OCI-LY1 (cell line): Measurements from ENCODE around the gene WEE1.

Experiments used
- H2AFZ ChIP-seq: fragments of 200-600 bp; sonication (generic), shearing (Covaris generic); 2 replicates; pipeline ENCODE4 v1.6.0; 2014; ENCODE audit warnings: antibody characterized with exemption, mild to moderate bottlenecking, low read length
- H3F3A ChIP-seq: fragments of 200-600 bp; sonication (generic), shearing (Covaris generic); 2 replicates; pipeline ENCODE4 v1.6.0; 2014; ENCODE audit warnings: mild to moderate bottlenecking, antibody characterized with exemption, low read length, moderate library complexity; ENCODE audit not compliant: insufficient read depth
- H3K27ac ChIP-seq: fragments of 200-600 bp; sonication (generic); 2 replicates; pipeline ENCODE4 v1.5.1; 2014; ENCODE audit warnings: low read length, mixed run types, mild to moderate bottlenecking, low read depth; ENCODE audit not compliant: poor library complexity, severe bottlenecking
- H3K27me3 ChIP-seq: fragments of 200-600 bp; sonication (generic); 2 replicates; pipeline ENCODE4 v1.6.0; 2014; ENCODE audit warnings: antibody characterized with exemption, mild to moderate bottlenecking, low read length, moderate library complexity; ENCODE audit not compliant: insufficient read depth
- H3K36me3 ChIP-seq: fragments of 200-600 bp; sonication (generic); 2 replicates; pipeline ENCODE4 v1.6.1; 2014; ENCODE audit warnings: mild to moderate bottlenecking, antibody characterized with exemption, low read length, moderate library complexity, mixed read lengths; ENCODE audit not compliant: insufficient read depth
- H3K4me1 ChIP-seq: fragments of 200-600 bp; sonication (generic); 2 replicates; pipeline ENCODE4 v1.5.1; 2014; ENCODE audit warnings: mild to moderate bottlenecking, low read length, moderate library complexity; ENCODE audit not compliant: insufficient read depth, severe bottlenecking
- H3K4me2 ChIP-seq: fragments of 200-600 bp; sonication (generic), shearing (Covaris generic); 2 replicates; pipeline ENCODE4 v1.6.1; 2014; ENCODE audit warnings: low read length
- H3K4me3 ChIP-seq: fragments of 200-600 bp; sonication (generic); 2 replicates; pipeline ENCODE4 v1.5.1; 2014; ENCODE audit warnings: low read length, low read depth, mild to moderate bottlenecking, mixed read lengths; ENCODE audit not compliant: poor library complexity, severe bottlenecking
- H3K79me2 ChIP-seq: fragments of 200-600 bp; shearing (Covaris generic); 2 replicates; pipeline ENCODE4 v1.6.1; 2016; ENCODE audit warnings: mixed run types, low read length, mixed read lengths; ENCODE audit not compliant: insufficient read depth
- H3K9ac ChIP-seq: fragments of 200-600 bp; sonication (generic), shearing (Covaris generic); 2 replicates; pipeline ENCODE4 v1.6.1; 2014; ENCODE audit warnings: mild to moderate bottlenecking, low read length, mixed read lengths
- H3K9me2 ChIP-seq: fragments of 200-600 bp; sonication (generic), shearing (Covaris generic); 2 replicates; pipeline ENCODE4 v1.6.1; 2014; ENCODE audit warnings: low read depth, mild to moderate bottlenecking, low read length, mixed read lengths
- H3K9me3 ChIP-seq: fragments of 200-600 bp; shearing (Covaris generic); 2 replicates; pipeline ENCODE4 v1.6.1; 2014; ENCODE audit warnings: low read length, mixed read lengths
- H4K20me1 ChIP-seq: fragments of 200-600 bp; sonication (generic), shearing (Covaris generic); 2 replicates; pipeline ENCODE4 v1.6.0; 2016; ENCODE audit warnings: mild to moderate bottlenecking, low read length; ENCODE audit not compliant: insufficient read depth
- EZH2 ChIP-seq: fragments of 200-600 bp; sonication (generic), shearing (Covaris generic); IDR thresholded peaks from 2 replicates; pipeline ENCODE4 v1.8.0; 2017; ENCODE audit warnings: borderline replicate concordance, mixed run types, mild to moderate bottlenecking, antibody characterized with exemption, low read length, moderate library complexity, mixed read lengths
- TF ChIP-seq, protein P1 (sequence below): fragments of 200-600 bp; sonication (generic), shearing (Covaris generic); IDR thresholded peaks from 2 replicates; pipeline ENCODE4 v1.5.1; 2017; ENCODE audit warnings: mild to moderate bottlenecking, antibody characterized with exemption, low read length, moderate library complexity, mixed read lengths

The WEE1 gene

DNA sequence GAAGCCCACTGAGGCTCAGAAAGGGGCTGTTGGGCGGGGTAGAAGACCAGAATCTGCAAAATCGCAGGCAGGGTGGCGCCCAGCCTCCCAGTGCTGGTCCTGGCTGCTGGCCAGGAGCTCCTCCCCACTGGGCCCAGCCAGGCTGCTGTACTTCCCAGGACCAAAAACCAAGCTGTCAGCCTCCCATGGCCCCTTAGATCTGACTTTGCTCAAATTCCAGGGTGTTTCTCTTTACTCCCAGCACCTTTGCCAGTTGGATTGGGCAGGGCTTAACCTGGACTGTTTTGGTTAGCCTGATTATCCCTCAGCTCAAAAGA, 44.2 kb upstream of the WEE1 start:
- Histone ChIP-seq H3K27ac (no peak overlapping the region), H4K20me1 (no peaks in the 10 kb centered on the region), H3F3A (no peaks in the 10 kb centered on the region), H3K4me3 (no peak overlapping the region), H3K4me2 (no peak overlapping the region), H3K27me3 (no peaks in the 10 kb centered on the region), H3K79me2 (no peaks in the 10 kb centered on the region), H2AFZ (no peak overlapping the region), H3K36me3 (peaks cover 10% of the 10 kb centered on the region; the same call in 1 of the 2 replicates), H3K9me2 (no peaks in the 10 kb centered on the region), H3K4me1 (peaks cover 12% of the 10 kb centered on the region), H3K9me3 (no peaks in the 10 kb centered on the region), H3K9ac (no peak overlapping the region)
- TF ChIP-seq, protein P1, sequence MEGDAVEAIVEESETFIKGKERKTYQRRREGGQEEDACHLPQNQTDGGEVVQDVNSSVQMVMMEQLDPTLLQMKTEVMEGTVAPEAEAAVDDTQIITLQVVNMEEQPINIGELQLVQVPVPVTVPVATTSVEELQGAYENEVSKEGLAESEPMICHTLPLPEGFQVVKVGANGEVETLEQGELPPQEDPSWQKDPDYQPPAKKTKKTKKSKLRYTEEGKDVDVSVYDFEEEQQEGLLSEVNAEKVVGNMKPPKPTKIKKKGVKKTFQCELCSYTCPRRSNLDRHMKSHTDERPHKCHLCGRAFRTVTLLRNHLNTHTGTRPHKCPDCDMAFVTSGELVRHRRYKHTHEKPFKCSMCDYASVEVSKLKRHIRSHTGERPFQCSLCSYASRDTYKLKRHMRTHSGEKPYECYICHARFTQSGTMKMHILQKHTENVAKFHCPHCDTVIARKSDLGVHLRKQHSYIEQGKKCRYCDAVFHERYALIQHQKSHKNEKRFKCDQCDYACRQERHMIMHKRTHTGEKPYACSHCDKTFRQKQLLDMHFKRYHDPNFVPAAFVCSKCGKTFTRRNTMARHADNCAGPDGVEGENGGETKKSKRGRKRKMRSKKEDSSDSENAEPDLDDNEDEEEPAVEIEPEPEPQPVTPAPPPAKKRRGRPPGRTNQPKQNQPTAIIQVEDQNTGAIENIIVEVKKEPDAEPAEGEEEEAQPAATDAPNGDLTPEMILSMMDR = no peak
- TF ChIP-seq EZH2 = no peak

DNA sequence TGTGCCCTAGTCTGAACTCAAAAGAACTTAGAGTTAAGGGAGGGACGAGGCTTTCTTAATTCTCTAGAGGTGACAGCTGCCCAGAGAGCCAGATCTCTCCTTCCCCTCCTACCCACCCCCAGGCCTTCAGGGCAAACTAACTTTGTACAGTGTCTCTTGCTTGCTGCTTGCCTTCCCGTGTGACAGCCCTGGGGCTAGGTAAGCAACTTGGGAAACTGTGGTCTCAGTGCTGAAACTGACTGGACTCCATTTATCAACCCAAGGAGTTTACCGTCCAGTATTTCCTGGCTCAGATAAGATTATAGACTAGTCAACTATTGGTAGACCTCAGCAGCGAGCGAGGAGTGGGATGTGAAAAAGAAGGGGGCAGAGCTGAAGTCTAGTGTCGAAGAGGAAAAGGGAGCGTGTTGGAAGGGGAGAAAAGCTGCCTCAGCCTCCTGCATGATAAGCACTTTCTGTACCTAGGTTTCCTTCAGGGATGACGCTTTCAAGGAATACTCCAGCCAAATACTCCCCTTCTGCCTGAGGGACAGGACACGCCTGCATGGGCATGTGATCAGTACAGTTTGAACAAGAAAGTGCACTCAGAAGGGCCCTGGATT, 43.3 kb upstream of the WEE1 start:
- Histone ChIP-seq H3K9me3 (no peaks in the 10 kb centered on the region), H3K79me2 (no peaks in the 10 kb centered on the region), H4K20me1 (no peaks in the 10 kb centered on the region), H3K4me2 (no peak overlapping the region), H2AFZ (no peak overlapping the region), H3K36me3 (peaks cover 10% of the 10 kb centered on the region; the same call in 1 of the 2 replicates), H3K4me3 (no peak overlapping the region), H3K27ac (no peak overlapping the region), H3K4me1 (peaks cover 20% of the 10 kb centered on the region), H3K9me2 (no peaks in the 10 kb centered on the region), H3F3A (no peaks in the 10 kb centered on the region), H3K9ac (no peak overlapping the region), H3K27me3 (no peaks in the 10 kb centered on the region)
- TF ChIP-seq EZH2 = no peak
- TF ChIP-seq, protein P1 = no peak

DNA sequence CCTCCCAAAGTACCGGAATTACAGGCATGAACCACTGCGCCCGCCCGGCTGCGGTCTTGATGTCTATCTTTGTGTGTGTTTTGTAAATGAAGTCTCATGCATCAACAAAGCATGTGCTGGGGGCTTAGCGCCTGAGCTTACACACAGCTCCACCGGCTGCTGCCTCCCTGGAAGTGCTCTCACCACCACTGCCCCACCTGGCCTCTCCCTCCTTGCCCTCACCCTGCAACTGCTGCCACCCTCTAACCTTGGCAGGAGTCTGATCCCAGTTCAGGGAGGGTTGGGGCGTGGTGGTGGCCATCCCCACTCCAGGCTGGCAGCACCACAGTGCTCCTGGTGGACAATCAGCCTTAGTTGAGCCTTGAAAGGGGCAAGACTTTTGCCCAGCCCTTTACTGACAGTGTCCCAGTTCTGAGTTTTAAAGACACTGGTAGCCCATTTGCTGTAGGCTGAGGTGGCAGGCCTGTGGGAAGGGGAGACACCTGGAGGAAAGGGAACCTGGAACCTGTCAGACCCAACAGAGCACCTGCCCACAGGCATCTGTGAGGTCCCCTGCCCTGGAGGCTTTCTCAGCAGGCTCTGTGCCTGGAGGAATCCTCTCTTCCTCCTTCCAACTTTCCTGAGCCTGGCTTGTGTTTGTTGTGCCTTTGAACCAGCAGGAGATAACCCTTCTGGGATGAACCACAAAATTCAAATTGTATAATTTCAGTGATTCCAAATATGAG, 42.4 kb upstream of the WEE1 start:
- Histone ChIP-seq H3K4me1 (peaks cover 20% of the 10 kb centered on the region), H2AFZ (no peak overlapping the region), H3K9me3 (no peaks in the 10 kb centered on the region), H3K36me3 (peaks cover 10% of the 10 kb centered on the region; the same call in 1 of the 2 replicates), H3K27ac (no peak overlapping the region), H3F3A (no peaks in the 10 kb centered on the region), H3K27me3 (no peaks in the 10 kb centered on the region), H3K4me3 (no peak overlapping the region), H4K20me1 (no peaks in the 10 kb centered on the region), H3K9me2 (no peaks in the 10 kb centered on the region), H3K9ac (no peak overlapping the region), H3K79me2 (no peaks in the 10 kb centered on the region), H3K4me2 (no peak overlapping the region)
- no peak for TF ChIP-seq EZH2
